Measurements from ENCODE around the gene GPR32. TPM values are rescaled to one million over a fixed set of nuclear protein-coding genes. Genes with fewer than 3 reads are reported as not detected.
A peak's percentile ranks its signal among the peaks of the same experiment; 100 is the strongest.

GPR32 gene
- total RNA-seq, 1 donor = not detected

DNA sequence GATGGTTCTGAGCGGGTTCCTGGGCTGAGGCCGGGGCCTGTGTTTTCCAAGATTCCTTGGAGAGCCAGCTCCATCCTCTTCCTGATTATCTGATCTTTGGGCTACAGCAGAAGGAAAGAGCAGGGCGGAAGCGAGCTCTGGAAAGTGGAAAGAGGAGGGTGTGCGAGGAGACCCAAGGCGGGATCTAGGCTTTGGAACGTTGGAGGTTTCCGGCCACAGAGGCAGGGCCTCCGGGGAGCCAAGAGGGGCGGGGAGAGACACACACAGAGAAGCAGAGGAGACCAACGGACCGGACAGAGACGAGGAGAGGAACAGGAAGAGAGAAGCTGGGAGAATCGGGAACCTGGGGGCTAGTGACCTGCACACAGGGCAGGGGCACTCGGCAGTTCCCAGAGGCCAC, 47.2 kb upstream of the GPR32 start, which contains the start of gene CLEC11A:
TSS of gene CLEC11A (plus strand) at position 296 of the 400 bp plus-strand sequence. CDS start 162 bp downstream, outside the sequence.
- Histone ChIP-seq H3K27ac (ENCODE audit: low read depth, low read length) (peak within 1 kb of the TSS; percentile 65), H3K9me3 (ENCODE audit: low read depth, low read length) (no peaks in the 10 kb centered on the region), H3K79me2 (ENCODE audit: insufficient read depth, low read length) (peaks cover 25% of the 10 kb centered on the region), H3K27me3 (ENCODE audit: insufficient read depth, low read length) (no peaks in the 10 kb centered on the region), H3K4me2 (ENCODE audit: insufficient read depth, low read length) (peak within 1 kb of the TSS; percentile 98), H3K36me3 (ENCODE audit: insufficient read depth, low read length) (peaks cover 12% of the 10 kb centered on the region), H3K4me1 (ENCODE audit: insufficient read depth, low read length) (peaks cover 36% of the 10 kb centered on the region), H2AFZ (ENCODE audit: low read length) (peak within 1 kb of the TSS; percentile 94), H3K4me3 (ENCODE audit: insufficient read depth, low read length) (peak within 1 kb of the TSS; percentile 85), H4K20me1 (ENCODE audit: insufficient read depth, low read length) (peaks cover 14% of the 10 kb centered on the region)
- TF ChIP-seq, protein P1, sequence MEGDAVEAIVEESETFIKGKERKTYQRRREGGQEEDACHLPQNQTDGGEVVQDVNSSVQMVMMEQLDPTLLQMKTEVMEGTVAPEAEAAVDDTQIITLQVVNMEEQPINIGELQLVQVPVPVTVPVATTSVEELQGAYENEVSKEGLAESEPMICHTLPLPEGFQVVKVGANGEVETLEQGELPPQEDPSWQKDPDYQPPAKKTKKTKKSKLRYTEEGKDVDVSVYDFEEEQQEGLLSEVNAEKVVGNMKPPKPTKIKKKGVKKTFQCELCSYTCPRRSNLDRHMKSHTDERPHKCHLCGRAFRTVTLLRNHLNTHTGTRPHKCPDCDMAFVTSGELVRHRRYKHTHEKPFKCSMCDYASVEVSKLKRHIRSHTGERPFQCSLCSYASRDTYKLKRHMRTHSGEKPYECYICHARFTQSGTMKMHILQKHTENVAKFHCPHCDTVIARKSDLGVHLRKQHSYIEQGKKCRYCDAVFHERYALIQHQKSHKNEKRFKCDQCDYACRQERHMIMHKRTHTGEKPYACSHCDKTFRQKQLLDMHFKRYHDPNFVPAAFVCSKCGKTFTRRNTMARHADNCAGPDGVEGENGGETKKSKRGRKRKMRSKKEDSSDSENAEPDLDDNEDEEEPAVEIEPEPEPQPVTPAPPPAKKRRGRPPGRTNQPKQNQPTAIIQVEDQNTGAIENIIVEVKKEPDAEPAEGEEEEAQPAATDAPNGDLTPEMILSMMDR (IDR thresholded peaks at IDR 0.05; ENCODE audit: extremely low read depth, low read depth, low read length) = no peak
- DNase-seq (ENCODE audit: insufficient read length, low spot score, missing footprints) = peak; percentile 98

- peaks cover 25% of the 10 kb centered on the region for H3K79me2 ChIP-seq (ENCODE audit: insufficient read depth, low read length)
- H3K27me3 ChIP-seq (ENCODE audit: insufficient read depth, low read length) = no peaks in the 10 kb centered on the region
- TF ChIP-seq, protein P1 (IDR thresholded peaks at IDR 0.05; ENCODE audit: extremely low read depth, low read depth, low read length) = no peak
- no peaks in the 10 kb centered on the region for H3K9me3 ChIP-seq (ENCODE audit: low read depth, low read length)
- peak overlapping the region; percentile 85 for H3K4me3 ChIP-seq (ENCODE audit: insufficient read depth, low read length)
- DNase-seq (ENCODE audit: insufficient read length, low spot score, missing footprints) = peak; percentile 92
- peak overlapping the region; percentile 98 for H3K4me2 ChIP-seq (ENCODE audit: insufficient read depth, low read length)
- peaks cover 14% of the 10 kb centered on the region for H4K20me1 ChIP-seq (ENCODE audit: insufficient read depth, low read length)
- peak overlapping the region; percentile 94 for H2AFZ ChIP-seq (ENCODE audit: low read length)
- peaks cover 36% of the 10 kb centered on the region for H3K4me1 ChIP-seq (ENCODE audit: insufficient read depth, low read length)
- peaks cover 12% of the 10 kb centered on the region for H3K36me3 ChIP-seq (ENCODE audit: insufficient read depth, low read length)
- H3K27ac ChIP-seq (ENCODE audit: low read depth, low read length) = peak overlapping the region; percentile 65
Measured at GRCh38 chr19:50723735-50724521, 46.3 kb upstream of the GPR32 start.

DNA sequence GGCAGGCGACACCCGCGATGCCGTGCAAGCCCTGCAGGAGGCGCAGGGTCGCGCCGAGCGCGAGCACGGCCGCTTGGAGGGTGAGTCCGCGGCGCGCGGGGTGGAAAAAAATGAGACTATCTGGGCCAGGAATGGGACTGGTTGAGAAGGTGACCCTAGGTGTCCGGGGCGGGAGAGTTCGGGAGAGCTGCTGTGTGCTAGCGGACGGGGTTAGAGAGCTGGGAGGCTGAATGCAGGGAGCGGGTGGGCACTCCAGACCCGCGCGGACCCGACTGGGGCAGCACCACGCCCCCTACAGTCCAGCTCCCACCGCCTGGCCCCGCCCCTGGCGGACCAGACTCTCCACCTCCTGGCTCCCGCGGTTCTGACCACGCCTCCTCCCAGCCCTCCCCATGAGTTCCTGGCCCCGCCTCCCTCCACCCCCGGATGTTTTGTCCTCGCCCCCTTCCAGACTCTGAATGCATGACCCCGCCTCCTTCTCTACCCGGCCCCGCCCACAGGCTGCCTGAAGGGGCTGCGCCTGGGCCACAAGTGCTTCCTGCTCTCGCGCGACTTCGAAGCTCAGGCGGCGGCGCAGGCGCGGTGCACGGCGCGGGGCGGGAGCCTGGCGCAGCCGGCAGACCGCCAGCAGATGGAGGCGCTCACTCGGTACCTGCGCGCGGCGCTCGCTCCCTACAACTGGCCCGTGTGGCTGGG, 45.6 kb upstream of the GPR32 start:
- TF ChIP-seq, protein P1 (IDR thresholded peaks at IDR 0.05; ENCODE audit: extremely low read depth, low read depth, low read length) = peak; percentile 66
- no peaks in the 10 kb centered on the region for H3K9me3 ChIP-seq (ENCODE audit: low read depth, low read length)
- peak; percentile 100 for DNase-seq (ENCODE audit: insufficient read length, low spot score, missing footprints)
- peak overlapping the region; percentile 98 for H3K4me2 ChIP-seq (ENCODE audit: insufficient read depth, low read length)
- H2AFZ ChIP-seq (ENCODE audit: low read length) = peak overlapping the region; percentile 94
- no peaks in the 10 kb centered on the region for H3K27me3 ChIP-seq (ENCODE audit: insufficient read depth, low read length)
- peak overlapping the region; percentile 85 for H3K4me3 ChIP-seq (ENCODE audit: insufficient read depth, low read length)
- peaks cover 36% of the 10 kb centered on the region for H3K4me1 ChIP-seq (ENCODE audit: insufficient read depth, low read length)
- H3K79me2 ChIP-seq (ENCODE audit: insufficient read depth, low read length) = peaks cover 25% of the 10 kb centered on the region
- H3K27ac ChIP-seq (ENCODE audit: low read depth, low read length) = peak overlapping the region; percentile 70
- peaks cover 12% of the 10 kb centered on the region for H3K36me3 ChIP-seq (ENCODE audit: insufficient read depth, low read length)
- H4K20me1 ChIP-seq (ENCODE audit: insufficient read depth, low read length) = peaks cover 14% of the 10 kb centered on the region
